HL-60 (cell line): ENCODE data around the gene LZTFL1.

Source experiments
- DNase-seq, 2 experiments: peaks; one replicate each; pipeline ENCODE4 v3.0.0-alpha.2; 2010 to 2020; ENCODE audit warnings: low read depth in 1 of 2, low spot score in 1 of 2
- H3K27ac ChIP-seq: fragments of 250-450 bp; sonication (Bioruptor Pico); replicated peaks from 2 replicates; pipeline ENCODE4 v1.5.1; 2020; ENCODE audit warnings: mild to moderate bottlenecking, moderate library complexity
- H3K27me3 ChIP-seq: fragments of 250-450 bp; sonication (Bioruptor Pico); 2 replicates; pipeline ENCODE4 v1.5.1; 2021; ENCODE audit warnings: mild to moderate bottlenecking, moderate library complexity; ENCODE audit not compliant: insufficient read depth, poor library complexity, severe bottlenecking
- H3K4me3 ChIP-seq: replicated peaks from 2 replicates; pipeline ENCODE4 v1.5.1; 2011; ENCODE audit warnings: mild to moderate bottlenecking, control low read depth, low read length; ENCODE audit not compliant: insufficient read depth
- CTCF ChIP-seq: IDR thresholded peaks from one replicate; pipeline ENCODE4 v1.5.1; 2011; ENCODE audit warnings: low read length, control low read depth, inconsistent platforms; ENCODE audit not compliant: insufficient read depth
- GABPA ChIP-seq: IDR thresholded peaks from 2 replicates; pipeline ENCODE4 v1.6.1; 2012; ENCODE audit warnings: low read depth
- POLR2AphosphoS5 ChIP-seq: IDR thresholded peaks from 2 replicates; pipeline ENCODE4 v1.6.1; 2012; ENCODE audit warnings: low read depth
- REST ChIP-seq: IDR thresholded peaks from 2 replicates; pipeline ENCODE4 v1.6.1; 2012; ENCODE audit warnings: low read depth; ENCODE audit not compliant: insufficient replicate concordance
- SPI1 ChIP-seq: IDR thresholded peaks from 2 replicates; pipeline ENCODE4 v1.6.1; 2012; ENCODE audit warnings: low read depth, mild to moderate bottlenecking, borderline replicate concordance

Gene LZTFL1

GRCh38 chr3:45794177-45794560 is 47.8 kb downstream of the LZTFL1 start:
- Histone ChIP-seq H3K27me3 (peaks cover 32% of the 10 kb centered on the region), H3K4me3 (no peak overlapping the region), H3K27ac (no peak overlapping the region)
- TF ChIP-seq REST = no peak
- no peak for DNase-seq

DNA sequence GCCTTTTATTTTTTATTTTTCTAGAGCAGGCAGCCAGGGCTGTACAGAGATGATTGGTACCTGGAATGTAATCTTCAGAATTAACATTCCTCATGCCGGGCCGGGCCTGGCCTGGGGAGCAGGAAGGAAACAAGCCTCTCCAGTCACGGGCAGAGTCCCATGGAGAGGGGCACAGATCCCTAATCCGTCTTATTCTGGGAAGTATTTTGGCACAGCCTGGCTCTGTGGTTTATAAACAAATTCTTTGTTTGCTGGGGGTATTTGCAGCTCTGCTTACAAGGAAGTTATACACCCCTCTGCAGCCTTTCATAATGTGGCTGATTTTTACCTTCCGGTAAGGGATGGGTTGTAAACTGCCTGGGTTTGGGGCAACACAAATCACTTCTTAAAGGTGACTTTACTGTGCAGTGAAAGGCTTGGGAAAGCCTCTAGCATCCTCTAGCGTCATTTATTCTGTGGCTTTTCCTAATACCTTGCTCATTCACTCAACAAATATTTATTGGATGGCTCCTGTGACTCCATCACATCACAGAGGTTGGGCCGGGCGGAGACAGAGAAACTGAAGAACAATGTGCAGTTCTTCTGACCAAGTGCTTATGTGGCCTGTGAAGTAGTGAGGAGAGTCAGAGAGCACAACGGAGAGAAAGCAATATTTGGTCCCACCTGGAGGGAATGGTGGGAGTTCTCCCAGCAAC is 48.3 kb downstream of the LZTFL1 start:
- no peak for DNase-seq
- Histone ChIP-seq H3K4me3 (no peak overlapping the region), H3K27me3 (peaks cover 32% of the 10 kb centered on the region), H3K27ac (no peak overlapping the region)
- TF ChIP-seq CTCF = no peak

DNA sequence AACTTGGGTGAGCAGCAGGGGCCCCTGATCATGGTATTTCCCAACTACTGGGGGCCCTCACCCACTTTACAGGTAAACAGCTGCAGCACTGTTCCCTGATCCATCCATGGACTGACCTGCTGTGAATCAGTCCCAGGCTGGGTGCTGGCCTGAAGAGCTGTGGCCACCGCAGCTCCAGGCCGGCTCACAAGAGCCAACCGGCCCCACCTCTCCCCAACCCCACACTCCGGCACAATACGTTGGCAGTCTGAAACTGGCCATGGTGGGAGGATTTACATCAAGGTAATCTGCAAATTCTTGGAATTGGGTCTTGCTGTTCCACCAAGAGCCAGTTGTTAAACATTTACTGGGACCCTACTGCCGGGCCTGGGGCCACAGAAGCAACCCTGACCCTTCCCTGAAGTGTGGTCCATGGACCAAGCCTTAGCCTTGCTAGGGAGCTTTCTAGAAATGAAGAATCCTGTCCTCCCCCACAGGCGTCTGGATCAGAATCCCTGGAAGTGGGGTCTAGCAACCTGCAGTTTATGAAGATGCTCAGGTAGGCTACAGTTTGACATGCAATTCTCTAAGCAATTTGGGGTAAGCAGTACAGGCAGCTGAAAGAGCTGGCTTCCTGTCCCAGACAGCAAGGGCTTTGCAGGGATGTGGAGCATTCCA is 49.3 kb downstream of the LZTFL1 start:
- H3K27me3 ChIP-seq = peaks cover 31% of the 10 kb centered on the region
- H3K27ac ChIP-seq = no peak overlapping the region
- TF ChIP-seq POLR2AphosphoS5 (no peak), SPI1 (no peak), REST (no peak), GABPA (no peak), CTCF (no peak)
- H3K4me3 ChIP-seq = no peak overlapping the region
- no peak for DNase-seq

- H3K27me3 ChIP-seq = peaks cover 25% of the 10 kb centered on the region
- no peak for TF ChIP-seq SPI1
- no peak for TF ChIP-seq REST
- no peak for TF ChIP-seq GABPA
- TF ChIP-seq CTCF = no peak
- TF ChIP-seq POLR2AphosphoS5 = no peak
- H3K27ac ChIP-seq = no peak overlapping the region
- no peak for DNase-seq
- H3K4me3 ChIP-seq = no peak overlapping the region
These were observed 49.9 kb downstream of the LZTFL1 start for GRCh38 chr3:45792036-45792435.
